Activated naive CD8-positive, alpha-beta T cell treated with anti-CD3 and anti-CD28 coated beads, Interleukin-2, amount 50 U/mL, for 24 hours (primary cell): ENCODE data around the gene EIF4A3.
"Not testable (repeated sequence)": the region's sequence is repeated elsewhere in the genome, so short reads cannot be mapped to it uniquely, and the experiment has no call there.

Experiments used
- ATAC-seq: fragments of 150-1000 bp; cut with Tn5 transposase; one replicate; pipeline ENCODE4 v1.10.0; 2021
- DNase-seq: peaks from one replicate; pipeline ENCODE4 v3.0.0; 2021
- H3K27ac Mint-ChIP-seq: one replicate; pipeline ENCODE4 v1.8.0; 2021; ENCODE audit warnings: mild to moderate bottlenecking, mixed read lengths
- H3K27me3 Mint-ChIP-seq: one replicate; pipeline ENCODE4 v1.8.0; 2021; ENCODE audit warnings: mixed read lengths
- H3K36me3 Mint-ChIP-seq: one replicate; pipeline ENCODE4 v1.8.0; 2021; ENCODE audit warnings: low read depth, mixed read lengths
- H3K4me1 Mint-ChIP-seq: one replicate; pipeline ENCODE4 v1.8.0; 2021; ENCODE audit warnings: mixed read lengths
- H3K4me3 Mint-ChIP-seq: one replicate; pipeline ENCODE4 v1.8.0; 2021; ENCODE audit warnings: mild to moderate bottlenecking, moderate library complexity, mixed read lengths
- H3K9me3 Mint-ChIP-seq: one replicate; pipeline ENCODE4 v1.8.0; 2021; ENCODE audit warnings: mixed read lengths

The EIF4A3 gene

DNA sequence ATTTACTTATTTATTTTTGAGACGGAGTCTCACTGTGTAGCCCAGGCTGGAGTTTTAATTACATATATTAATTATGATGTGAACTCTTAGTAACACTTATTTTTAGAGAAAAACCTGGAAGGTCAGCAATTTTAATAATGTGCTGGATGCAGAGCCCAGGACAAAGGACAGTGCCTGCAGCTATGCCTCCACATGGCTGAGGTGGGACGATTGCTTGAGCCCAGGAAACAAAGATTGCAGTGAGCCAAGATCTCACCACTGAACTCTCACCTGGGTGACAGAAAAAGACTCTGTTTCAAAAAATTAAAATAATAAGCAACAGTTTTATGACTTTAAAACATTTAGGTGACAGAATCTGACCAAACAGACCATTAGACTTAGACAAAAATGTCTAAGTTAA lies 11.9 kb upstream of the EIF4A3 start:
- ATAC-seq: no peak
- no peak overlapping the region for H3K4me3 Mint-ChIP-seq
- peaks cover 2% of the 10 kb centered on the region for H3K27me3 Mint-ChIP-seq
- peaks cover 8% of the 10 kb centered on the region for H3K9me3 Mint-ChIP-seq
- H3K4me1 Mint-ChIP-seq: peaks cover 2% of the 10 kb centered on the region
- no peaks in the 10 kb centered on the region for H3K36me3 Mint-ChIP-seq
- DNase-seq: no peak
- no peak overlapping the region for H3K27ac Mint-ChIP-seq

DNA sequence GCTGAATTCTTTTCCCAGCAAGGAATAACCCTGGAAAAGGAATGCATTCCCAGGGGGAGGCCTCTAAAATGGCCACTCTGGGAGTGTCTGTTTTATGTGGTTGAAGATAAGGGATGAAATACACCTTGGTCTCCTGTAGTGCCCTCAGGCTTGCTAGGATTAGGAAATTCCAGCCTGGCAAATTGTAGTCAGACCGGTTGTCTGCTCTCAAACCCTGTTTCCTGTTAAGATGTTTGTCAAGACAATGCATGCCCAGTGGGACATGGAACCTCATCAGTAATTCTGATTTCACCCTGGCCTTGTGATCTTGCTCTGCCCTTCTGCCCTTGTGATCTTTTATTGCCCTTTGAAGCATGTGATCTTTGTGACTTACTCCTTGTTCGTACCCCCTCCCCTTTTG lies 8.7 kb upstream of the EIF4A3 start:
- not testable (repeated sequence) for H3K4me3 Mint-ChIP-seq, DNase-seq, H3K27me3 Mint-ChIP-seq, H3K27ac Mint-ChIP-seq, H3K36me3 Mint-ChIP-seq, H3K9me3 Mint-ChIP-seq, ATAC-seq
- peaks cover 20% of the 10 kb centered on the region for H3K4me1 Mint-ChIP-seq

DNA sequence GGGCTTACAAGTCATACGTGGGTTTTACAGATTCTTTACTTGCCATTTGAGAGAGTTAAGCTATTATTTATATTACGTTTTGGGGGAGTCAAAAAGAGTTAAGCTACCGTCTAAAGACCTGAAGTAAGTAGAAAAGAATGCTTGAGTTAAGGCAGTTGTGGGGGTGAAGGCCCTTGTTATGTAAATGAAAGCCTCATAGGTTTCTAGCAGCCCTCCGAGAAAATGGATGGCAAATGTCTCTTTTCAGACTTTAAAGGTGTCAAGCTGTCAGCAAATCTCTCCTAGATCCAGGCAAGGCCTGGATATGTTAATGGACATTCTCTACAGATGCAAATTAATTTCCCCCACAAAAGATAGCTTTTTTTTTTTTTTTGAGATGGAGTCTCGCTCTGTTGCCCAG lies 7.2 kb upstream of the EIF4A3 start:
- H3K36me3 Mint-ChIP-seq: no peaks in the 10 kb centered on the region
- ATAC-seq (no peak), DNase-seq (no peak)
- H3K9me3 Mint-ChIP-seq: peaks cover 8% of the 10 kb centered on the region
- no peak overlapping the region for H3K4me3 Mint-ChIP-seq
- H3K27me3 Mint-ChIP-seq: no peaks in the 10 kb centered on the region
- H3K27ac Mint-ChIP-seq: no peak overlapping the region
- H3K4me1 Mint-ChIP-seq: peaks cover 22% of the 10 kb centered on the region

DNA sequence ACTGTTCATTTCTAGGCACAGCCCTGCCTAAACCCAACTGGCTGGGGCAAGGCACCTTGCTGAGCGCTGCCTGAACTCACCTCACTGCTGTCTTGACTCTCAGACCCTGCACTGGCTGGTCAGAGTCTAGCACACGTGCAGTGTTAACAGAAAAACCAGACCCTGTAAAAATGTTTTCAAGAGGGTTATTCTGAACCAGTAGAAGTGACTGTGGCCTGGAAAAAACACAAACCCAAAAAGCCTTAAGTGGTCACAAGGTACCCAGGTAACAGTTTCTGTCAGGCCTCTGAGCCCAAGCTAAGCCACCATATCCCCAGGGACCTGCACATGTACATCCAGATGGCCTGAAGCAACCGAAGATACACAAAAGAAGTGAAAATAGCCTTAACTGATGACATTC lies 6.1 kb upstream of the EIF4A3 start:
- Mint-ChIP-seq H3K36me3 (no peaks in the 10 kb centered on the region), H3K4me1 (peaks cover 28% of the 10 kb centered on the region), H3K9me3 (peaks cover 8% of the 10 kb centered on the region), H3K4me3 (no peak overlapping the region), H3K27me3 (no peaks in the 10 kb centered on the region), H3K27ac (no peak overlapping the region)
- ATAC-seq: no peak
- DNase-seq: no peak

DNA sequence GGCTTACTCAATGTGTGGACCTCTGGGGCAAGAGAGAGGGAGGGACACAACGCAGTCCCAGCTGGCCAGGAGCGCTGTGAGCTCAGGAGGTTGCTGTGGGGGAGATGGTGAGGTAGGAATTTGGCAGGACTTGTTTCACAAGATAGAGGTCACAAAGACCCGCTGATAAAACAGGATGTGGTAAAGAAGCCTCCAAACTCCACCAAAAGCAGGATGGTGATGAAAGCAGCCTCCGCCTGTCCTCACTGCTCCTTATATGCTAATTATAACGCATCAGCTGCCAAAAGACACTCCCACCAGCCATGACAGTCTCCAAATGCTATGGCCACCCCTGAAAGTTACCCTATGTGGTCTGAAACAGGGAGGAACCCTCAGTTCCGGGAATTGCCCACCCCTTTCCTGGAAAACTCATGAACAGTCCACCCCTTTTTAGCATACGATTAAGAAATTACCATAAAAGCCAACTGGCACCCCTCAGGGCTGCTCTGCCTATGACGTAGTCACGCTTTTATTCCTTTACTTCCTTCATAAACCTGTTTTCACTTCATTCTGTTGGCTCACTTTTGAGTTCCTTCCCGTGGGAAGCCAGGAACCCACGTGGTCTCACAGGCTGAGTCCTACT lies 5.3 kb upstream of the EIF4A3 start:
- no peaks in the 10 kb centered on the region for H3K27me3 Mint-ChIP-seq
- no peak overlapping the region for H3K27ac Mint-ChIP-seq
- H3K4me1 Mint-ChIP-seq: peaks cover 30% of the 10 kb centered on the region
- DNase-seq (peak; percentile 18), ATAC-seq (no peak)
- peaks cover 8% of the 10 kb centered on the region for H3K9me3 Mint-ChIP-seq
- H3K36me3 Mint-ChIP-seq: no peaks in the 10 kb centered on the region
- no peak overlapping the region for H3K4me3 Mint-ChIP-seq

DNA sequence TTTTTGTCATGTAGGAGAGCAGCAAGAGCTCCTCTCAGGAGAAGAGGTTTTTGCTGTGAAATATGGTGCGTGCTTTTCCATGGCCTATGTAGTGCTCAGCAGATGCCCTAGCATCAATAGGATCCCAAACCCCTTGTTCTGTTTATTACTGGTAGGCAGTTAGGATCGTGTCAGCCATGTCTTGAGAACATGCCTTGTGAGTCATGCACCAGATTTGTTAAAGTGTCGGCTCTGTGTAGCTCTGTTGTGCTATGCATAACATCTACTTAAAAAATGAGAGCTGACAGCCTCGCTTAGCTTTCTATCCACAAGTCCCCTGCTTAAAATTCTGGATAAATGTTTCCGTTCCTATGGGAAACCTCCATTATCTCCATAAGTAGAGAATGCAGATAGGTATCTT lies 4.4 kb upstream of the EIF4A3 start:
- Mint-ChIP-seq H3K9me3 (peaks cover 8% of the 10 kb centered on the region), H3K36me3 (peaks cover 3% of the 10 kb centered on the region), H3K27me3 (no peaks in the 10 kb centered on the region), H3K4me1 (peaks cover 36% of the 10 kb centered on the region), H3K4me3 (no peak overlapping the region), H3K27ac (no peak overlapping the region)
- ATAC-seq: no peak
- DNase-seq: no peak

DNA sequence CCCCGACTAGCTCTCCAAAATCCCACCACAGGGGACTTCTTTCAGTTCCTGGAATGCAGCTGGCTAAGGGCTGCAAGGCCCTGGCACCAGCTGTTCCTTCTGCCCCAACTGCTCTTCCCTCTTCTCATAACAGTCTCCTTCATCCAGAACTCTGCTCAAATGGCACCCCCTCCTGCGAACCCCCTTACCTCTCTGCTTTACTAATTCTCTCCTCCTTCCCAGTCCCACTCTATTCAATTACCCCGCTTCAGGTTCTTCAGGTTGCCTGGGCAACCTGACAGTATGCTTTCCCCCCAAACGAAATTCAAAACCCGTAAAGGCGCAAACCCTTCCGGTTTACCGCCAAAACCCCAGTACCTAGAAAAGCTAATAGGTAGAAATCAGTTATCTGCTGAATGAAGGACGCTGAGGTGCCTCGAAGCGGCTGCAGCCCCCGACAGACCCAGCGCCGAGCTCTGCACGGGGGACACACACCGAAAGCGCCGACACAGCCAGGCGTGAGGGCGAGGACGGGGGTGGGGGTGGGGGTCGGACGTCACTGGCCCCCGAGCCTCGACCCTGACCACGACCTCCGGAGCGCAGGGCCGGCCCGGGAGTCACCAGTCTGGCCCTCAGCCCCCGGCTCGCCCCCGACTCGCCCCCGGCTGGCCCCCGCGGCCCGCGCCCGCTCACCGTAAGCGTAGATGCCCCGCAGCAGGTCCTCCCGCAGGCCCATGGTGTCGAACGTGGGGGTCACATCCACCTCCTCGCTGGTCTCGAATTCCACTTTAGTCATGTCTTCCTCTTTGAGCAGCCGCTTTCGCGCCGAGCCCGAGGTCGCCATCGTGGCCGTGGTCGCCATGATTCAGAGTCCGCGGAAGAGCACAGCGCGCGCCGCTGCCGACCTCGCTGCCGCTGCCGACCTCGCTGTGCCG lies 550 bp downstream of the EIF4A3 start:
- Mint-ChIP-seq H3K36me3 (peaks cover 47% of the 10 kb centered on the region), H3K4me3 (peak overlapping the region; percentile 93), H3K4me1 (peaks cover 47% of the 10 kb centered on the region), H3K27me3 (no peaks in the 10 kb centered on the region), H3K27ac (peak overlapping the region; percentile 95), H3K9me3 (no peaks in the 10 kb centered on the region)
- ATAC-seq (peak; percentile 1), DNase-seq (no peak)

DNA sequence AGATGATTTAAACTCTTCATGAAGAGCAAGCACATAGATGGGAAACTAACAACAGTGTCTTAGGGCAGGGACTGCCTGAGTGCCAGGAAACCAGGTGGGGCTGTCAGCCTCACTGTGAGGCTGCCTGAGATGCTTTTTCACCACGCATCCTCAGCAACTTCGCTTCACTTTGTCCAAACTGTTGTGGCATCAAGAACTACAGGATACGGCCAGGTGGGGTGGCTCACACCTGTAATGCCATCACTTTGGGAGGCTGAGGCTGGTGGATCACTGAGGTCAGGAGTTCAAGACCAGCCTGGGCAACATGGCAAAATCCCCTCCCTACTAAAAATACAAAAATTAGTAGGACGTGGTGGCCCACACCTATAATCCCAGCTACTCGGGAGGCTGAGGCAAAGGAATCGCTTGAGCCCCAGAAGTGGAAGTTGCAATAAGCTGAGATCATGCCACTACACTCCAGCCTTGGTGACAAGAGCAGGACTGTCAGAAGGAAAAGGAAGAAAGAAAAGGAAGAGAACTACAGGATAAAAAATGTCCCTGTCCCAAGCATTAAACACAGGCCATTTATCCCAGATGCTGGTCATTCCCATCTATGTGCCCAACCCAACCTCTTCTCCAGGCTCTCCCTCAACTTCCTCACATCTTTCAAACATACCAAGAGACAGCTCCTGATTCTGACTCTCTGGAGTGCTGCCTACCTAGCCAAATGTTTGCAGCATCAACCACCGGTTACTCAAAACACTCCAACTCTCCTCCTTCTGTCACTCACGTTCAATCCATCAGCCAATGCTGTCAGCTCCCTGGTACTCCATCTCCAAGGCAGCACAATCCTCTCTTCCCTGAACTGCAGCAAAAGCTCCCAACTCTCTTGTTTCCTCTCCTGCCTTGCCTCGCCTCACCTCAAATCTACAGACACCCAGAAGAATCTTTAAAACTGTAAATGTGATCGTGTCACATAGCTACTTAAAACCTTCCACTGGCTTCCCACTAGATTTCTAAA lies 1.6 kb downstream of the EIF4A3 start:
- ATAC-seq (no peak), DNase-seq (no peak)
- Mint-ChIP-seq H3K27me3 (no peaks in the 10 kb centered on the region), H3K4me3 (peak overlapping the region; percentile 93), H3K9me3 (no peaks in the 10 kb centered on the region), H3K4me1 (peaks cover 47% of the 10 kb centered on the region), H3K36me3 (peaks cover 55% of the 10 kb centered on the region), H3K27ac (peak overlapping the region; percentile 78)

DNA sequence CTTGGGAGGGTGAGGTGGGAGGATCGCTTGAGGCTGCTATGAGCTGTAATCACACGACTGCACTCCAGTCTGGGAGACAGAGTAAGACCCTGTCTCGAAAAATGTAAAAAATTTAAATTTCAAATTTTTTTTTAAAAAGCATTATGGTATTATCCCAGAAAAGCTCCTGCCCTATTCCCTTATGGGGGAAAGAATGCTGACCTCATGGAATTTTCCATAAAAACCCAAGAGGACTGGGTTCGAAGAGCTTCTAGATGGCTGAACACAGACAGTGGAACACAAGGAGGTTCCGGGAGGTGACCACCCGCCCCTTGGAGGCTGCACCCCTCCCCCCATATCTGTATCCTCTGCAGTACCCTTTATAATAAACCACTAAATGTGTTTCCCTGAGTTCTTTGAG lies 4.0 kb downstream of the EIF4A3 start:
- no peaks in the 10 kb centered on the region for H3K27me3 Mint-ChIP-seq
- no peak for ATAC-seq

DNA sequence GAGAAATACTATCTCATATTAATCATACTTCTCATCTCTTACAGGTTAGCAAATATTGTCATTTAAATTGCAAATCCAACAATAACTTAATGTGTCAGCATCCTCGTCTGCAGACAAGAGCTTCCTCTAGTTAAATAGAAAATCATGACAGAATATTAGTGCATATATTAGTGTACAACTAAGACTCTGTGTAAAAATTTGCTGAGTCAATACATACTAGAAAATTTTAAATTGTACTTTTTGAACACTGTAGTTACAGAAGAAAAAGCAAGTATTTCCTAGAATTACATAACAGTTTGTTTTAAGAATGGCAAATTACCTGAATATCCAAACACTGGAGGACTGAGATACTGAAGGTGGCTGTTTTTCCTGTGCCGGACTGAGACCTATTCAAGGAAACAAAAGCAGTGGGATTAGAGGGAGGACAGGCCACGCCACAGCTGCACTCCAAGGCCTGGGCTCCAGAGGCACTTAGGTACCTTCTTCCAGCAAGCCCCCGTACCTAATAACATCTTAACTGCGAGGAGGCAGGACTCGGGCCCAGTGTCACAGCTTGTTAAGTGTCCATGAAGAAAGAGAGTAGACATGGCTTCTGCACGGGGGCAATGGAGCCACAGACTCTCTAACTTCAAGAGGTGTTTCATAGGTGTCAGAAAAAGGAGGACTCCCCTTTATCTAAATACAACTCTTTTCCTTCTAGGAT lies 5.3 kb downstream of the EIF4A3 start:
- peaks cover 85% of the 10 kb centered on the region for H3K36me3 Mint-ChIP-seq
- H3K27ac Mint-ChIP-seq: no peak overlapping the region
- no peak overlapping the region for H3K4me3 Mint-ChIP-seq
- H3K27me3 Mint-ChIP-seq: no peaks in the 10 kb centered on the region
- no peak for DNase-seq
- H3K4me1 Mint-ChIP-seq: peaks cover 32% of the 10 kb centered on the region
- H3K9me3 Mint-ChIP-seq: no peaks in the 10 kb centered on the region
- ATAC-seq: no peak

More for the DNA sequence above, 4.0 kb downstream of the EIF4A3 start:
- H3K36me3 Mint-ChIP-seq: peaks cover 76% of the 10 kb centered on the region
- peak overlapping the region; percentile 46 for H3K27ac Mint-ChIP-seq
- no peak overlapping the region for H3K4me3 Mint-ChIP-seq
- DNase-seq: no peak
- no peaks in the 10 kb centered on the region for H3K9me3 Mint-ChIP-seq
- H3K4me1 Mint-ChIP-seq: peaks cover 39% of the 10 kb centered on the region

DNA sequence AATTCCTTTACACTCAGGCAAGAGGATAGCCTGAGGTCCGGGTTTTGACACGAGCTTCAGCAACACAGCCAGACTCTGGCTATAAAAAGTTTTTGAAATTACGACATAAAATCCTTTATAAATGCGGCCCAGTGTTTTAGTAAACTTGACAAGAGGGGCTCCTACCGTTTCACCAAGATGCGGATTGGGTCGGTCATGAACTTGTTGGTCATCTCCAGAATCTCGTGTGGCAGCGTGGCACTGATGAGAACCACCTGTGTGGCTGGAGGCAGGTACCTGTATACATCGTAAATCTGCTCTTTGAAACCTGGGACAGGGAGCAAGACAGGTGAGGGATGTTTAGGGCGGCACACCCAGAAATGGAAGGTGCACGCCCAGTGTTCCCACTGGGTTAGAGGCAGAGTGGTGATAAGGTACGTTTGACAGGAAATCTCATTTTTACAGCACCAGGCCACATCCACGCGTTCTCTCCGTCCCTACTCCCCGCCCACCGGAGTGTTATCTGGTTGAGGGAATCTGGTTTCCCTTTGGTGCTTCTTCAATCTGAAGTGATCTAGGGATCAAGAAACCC lies 8.0 kb downstream of the EIF4A3 start:
- Mint-ChIP-seq H3K27ac (no peak overlapping the region), H3K27me3 (no peaks in the 10 kb centered on the region), H3K4me1 (peaks cover 8% of the 10 kb centered on the region), H3K4me3 (no peak overlapping the region), H3K9me3 (no peaks in the 10 kb centered on the region), H3K36me3 (peaks cover 75% of the 10 kb centered on the region)
- no peak for DNase-seq
- ATAC-seq: no peak

DNA sequence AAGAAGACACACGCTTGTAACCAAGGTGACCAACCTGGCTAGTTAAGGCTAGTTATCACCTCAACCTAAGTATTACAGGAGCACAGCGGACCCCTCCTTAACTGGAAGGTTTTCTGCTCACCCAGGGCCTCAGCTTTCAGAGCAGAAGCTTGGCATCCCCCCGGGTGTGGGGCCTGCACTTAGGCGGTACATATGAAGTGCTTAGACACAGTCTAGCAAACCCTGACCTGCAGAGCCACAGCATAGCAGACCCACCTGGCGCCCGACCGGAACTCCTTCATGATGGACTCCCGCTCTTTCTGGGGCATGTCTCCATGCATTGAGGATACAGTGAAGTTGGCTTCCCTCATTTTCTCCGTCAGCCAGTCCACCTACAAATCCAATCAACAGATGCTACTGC lies 9.8 kb downstream of the EIF4A3 start:
- no peaks in the 10 kb centered on the region for H3K9me3 Mint-ChIP-seq
- H3K27ac Mint-ChIP-seq: no peak overlapping the region
- DNase-seq (no peak), ATAC-seq (no peak)
- no peaks in the 10 kb centered on the region for H3K4me1 Mint-ChIP-seq
- peaks cover 75% of the 10 kb centered on the region for H3K36me3 Mint-ChIP-seq
- H3K27me3 Mint-ChIP-seq: no peaks in the 10 kb centered on the region
- H3K4me3 Mint-ChIP-seq: no peak overlapping the region

DNA sequence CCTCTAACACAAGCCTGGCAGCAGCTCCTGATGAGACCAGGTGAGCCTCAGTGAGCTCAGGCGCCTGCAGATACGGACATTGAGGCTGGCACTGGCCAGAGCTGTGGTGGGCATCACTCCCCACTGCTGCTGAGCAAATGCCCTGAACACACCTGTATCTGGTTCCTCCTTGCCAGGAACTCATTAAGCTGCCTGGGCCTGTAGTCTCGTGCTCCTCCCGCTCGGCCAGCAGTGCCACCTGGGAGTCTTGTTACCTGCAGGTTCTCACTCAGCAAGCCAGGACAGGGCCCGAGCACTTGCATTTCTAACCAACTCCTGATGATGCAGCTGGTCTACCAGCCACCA lies 13.3 kb downstream of the EIF4A3 start:
- H3K4me3 Mint-ChIP-seq: no peak overlapping the region
- H3K36me3 Mint-ChIP-seq: peaks cover 45% of the 10 kb centered on the region
- no peaks in the 10 kb centered on the region for H3K9me3 Mint-ChIP-seq
- H3K27ac Mint-ChIP-seq: no peak overlapping the region
- ATAC-seq (no peak), DNase-seq (no peak)
- H3K27me3 Mint-ChIP-seq: peaks cover 6% of the 10 kb centered on the region
- H3K4me1 Mint-ChIP-seq: no peaks in the 10 kb centered on the region
